GM13976 (cell line): ENCODE results near the gene C10orf88.

Source experiments
- DNase-seq: peaks from one replicate; pipeline ENCODE4 v3.0.0; 2012; ENCODE audit warnings: low spot score
- CTCF ChIP-seq: IDR thresholded peaks from 2 replicates; pipeline ENCODE4 v1.5.1; 2012; ENCODE audit warnings: borderline replicate concordance, mild to moderate bottlenecking; ENCODE audit not compliant: insufficient read depth; ENCODE audit errors: extremely low read depth, missing control alignments, control extremely low read depth
- in situ Hi-C: fragments of 300-500 bp; cut with MboI; formaldehyde crosslinking; loops from one replicate; pipeline ENCODE4 v1.12.0; 2022; ENCODE audit warnings: low sequenced_read_pairs, mixed read lengths, inconsistent platforms; ENCODE audit not compliant: unreplicated experiment

Gene C10orf88

DNA sequence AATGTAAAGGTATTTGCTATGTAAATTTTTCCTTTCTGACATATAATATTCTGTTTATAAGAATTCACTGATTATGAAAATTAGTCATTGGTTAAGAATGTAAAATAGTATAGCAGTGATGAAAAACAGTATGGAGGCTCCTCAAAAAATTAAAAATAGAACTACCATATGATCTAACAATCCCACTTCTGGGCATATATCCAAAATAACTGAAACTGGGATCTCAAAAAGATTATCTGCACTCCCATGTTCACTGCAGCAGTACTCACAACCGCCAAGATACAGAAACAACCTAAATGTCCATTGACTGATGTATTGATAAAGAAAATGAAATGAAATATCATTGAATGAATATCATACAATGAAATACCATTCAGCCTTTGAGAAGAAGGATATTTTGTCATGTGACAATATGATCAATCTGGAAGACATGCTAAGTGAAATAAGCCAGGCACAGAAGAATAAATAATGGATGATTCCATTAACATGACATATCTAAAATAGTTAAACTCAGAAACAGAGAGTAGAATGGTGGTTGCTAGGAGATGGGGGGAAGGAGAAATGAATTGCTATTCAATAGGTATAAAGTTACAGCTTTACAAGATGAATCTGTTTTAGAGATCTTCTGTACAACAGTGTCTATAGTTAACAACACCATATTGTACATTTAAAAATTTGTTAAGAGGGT lies 14.0 kb downstream of the C10orf88 start:
- in situ Hi-C loops = no loop called here
- TF ChIP-seq CTCF = no peak
- DNase-seq = no peak

- no peak for DNase-seq
- in situ Hi-C loops = no loop called here
- no peak for TF ChIP-seq CTCF
Observed at GRCh38 chr10:122939133-122939855, 14.7 kb downstream of the C10orf88 start.

- DNase-seq = no peak
- in situ Hi-C loops = no loop called here
- TF ChIP-seq CTCF = no peak
Observed at GRCh38 chr10:122931088-122931906, 22.7 kb downstream of the C10orf88 start.

DNA sequence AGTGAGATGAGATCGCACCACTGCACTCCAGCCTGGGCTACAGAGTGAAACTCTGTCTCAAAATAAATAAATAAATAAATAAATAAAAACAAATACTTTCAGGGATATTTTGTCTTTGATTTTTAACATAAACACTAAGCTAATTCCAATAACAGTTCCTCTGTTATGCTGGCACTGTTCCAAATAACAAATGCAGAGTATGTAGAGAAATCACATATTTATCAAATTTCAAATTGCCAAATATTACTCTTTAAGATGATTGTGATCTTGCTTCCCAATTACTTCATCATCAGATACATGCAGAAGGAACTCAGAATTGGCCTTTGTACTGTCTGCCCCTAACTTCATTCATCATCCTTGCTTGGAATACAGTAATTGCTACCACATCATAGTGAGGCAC lies 23.9 kb downstream of the C10orf88 start:
- no peak for TF ChIP-seq CTCF
- DNase-seq = no peak
- in situ Hi-C loops = no loop called here

DNA sequence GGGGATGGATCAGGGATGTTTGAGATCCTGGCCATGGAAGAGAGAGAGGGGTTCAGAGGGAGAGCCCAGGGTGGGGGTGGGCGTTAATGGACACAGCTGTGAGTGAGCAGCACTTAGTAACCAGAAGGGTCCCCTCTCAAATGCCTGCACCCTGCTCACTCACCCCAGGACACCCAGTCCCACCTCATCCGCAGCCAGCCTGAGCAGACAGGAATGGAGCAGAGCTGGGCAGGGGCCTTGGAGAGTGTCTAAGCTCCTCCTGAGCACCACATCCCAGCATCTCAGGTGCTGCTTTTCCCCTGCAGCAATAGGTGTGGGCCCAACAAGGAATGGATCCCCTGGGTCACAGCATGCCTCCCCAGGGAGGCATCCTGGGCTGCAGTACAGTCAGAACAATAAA lies 38.3 kb downstream of the C10orf88 start:
- no peak for DNase-seq
- TF ChIP-seq CTCF = no peak
- in situ Hi-C loops = no loop called here

DNA sequence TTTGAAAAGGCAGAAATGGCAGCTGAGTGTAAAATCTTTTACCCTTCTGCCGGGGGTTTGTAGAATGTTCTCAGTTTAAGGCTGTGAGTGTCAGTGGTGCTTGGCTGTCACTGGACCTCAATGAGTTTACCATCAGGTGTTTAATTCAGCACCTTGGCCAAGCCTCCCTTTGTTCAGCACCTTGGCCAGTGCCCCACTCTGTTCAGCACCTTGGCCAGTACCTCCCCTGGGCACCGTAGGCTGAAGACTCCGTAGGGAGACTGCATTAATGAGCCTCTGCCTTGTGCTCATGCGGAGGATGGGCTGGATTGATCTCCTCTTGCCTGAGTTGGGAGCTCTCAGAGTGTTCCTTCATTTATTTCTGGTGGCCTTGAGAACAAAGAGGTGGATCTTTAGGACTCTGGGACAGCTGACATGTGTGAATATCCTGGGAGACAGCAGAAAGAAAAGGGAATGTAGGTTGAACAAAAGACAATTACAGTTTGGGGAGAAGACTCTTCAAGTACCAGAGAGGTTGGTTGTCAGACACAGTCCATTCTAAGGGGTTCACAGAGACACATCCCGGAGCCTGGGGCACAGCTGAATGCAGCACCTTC lies 42.0 kb downstream of the C10orf88 start:
- TF ChIP-seq CTCF = no peak
- in situ Hi-C loops = no loop called here
- peak; percentile 52 for DNase-seq
